CD4-positive, alpha-beta T cell treated with Interleukin-1 beta for 1 hour (primary cell): ENCODE results near the gene SMIM28.

ENCODE experiments used
- DNase-seq, 2 donors: peaks; one replicate each; pipeline ENCODE4 v3.0.0-alpha.2; 2020 to 2022

Gene SMIM28

DNA sequence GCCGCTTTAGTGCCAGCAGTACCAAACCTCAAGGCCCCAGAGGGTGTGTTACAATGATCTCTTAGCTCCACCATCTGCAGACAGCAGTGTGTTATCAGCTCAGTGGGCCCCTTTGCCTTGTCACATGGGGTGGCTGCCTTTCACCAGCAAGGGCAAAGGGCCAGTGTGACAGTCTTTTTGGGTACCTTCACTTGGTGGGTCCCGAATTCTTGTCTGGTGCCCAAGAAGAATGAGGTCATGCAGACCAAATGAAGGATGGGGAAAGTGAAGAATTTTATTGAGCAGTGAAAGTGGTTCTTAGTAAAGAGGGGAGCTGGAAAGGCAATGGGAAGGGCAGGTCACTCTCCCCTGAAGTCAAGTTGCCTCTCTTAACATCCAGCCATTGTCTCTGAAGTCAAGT lies 2.9 kb upstream of the SMIM28 start:
- no peak for DNase-seq

DNA sequence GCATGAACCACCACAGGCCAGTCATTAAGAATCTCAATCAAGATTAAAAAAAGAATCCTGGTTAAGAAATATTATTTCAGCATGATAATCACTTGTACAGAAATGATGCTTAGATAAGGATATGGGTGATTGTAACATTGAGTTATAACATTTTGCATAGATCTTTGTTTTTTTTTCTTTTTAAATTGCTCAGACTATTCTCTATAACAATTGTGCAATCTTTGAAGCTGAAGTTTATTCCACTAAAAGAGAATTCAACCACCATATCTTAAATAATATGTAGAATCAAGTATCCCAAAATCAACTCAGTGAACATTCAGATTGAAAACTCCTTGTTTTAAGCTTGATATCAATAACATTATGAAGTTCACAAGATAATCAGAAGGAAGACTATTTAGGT lies 663 bp upstream of the SMIM28 start:
- no peak for DNase-seq

DNA sequence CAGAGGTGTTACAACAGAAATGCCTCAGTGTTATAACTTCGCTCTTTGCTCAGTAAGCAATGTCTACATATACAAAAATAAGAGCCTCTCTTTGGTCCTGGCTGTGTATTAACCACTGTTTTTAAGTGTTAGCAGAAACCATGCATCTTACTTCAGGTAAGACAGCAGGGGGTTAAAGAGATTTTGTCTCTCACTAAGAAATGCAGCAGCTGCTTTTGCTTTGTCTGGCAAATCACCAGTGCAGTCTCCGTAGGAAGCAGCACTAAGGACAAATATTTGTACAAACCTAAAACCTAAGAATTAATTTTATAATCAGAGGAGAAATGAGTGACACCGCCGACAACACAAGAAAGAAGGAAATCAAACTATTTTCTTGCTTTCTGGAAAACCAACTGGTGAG lies 758 bp downstream of the SMIM28 start:
- no peak for DNase-seq

DNA sequence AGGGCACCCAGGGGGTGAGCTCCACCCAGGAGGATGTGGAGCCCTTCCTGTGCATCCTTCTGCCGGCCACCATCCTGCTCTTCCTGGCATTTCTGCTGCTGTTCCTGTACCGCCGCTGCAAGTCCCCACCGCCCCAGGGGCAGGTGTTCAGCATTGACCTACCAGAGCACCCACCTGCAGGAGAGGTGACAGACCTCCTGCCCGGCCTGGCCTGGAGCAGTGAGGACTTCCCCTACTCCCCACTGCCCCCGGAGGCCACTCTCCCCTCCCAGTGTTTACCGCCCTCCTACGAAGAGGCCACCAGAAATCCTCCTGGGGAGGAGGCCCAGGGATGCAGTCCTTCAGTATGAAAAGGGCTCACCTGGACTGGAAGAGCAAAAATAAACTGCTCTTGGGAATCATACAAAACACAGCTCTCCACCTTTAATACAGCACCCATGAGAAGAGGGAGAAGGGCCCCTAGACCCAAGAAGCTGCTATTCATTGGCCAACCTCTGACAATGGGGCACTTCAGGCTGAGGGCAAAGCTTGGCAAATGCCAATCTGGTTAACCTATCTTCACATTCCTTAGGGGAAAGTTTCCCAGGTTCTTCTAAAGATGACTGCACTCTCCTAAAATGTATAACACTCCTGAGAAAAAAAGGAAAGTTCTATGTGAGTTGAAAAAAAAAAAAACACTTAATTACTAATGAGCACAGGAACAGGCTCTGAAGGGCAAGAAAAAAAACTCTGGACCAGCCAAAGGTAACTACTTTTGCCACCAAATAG lies 5.0 kb downstream of the SMIM28 start:
- DNase-seq, result no peak

DNA sequence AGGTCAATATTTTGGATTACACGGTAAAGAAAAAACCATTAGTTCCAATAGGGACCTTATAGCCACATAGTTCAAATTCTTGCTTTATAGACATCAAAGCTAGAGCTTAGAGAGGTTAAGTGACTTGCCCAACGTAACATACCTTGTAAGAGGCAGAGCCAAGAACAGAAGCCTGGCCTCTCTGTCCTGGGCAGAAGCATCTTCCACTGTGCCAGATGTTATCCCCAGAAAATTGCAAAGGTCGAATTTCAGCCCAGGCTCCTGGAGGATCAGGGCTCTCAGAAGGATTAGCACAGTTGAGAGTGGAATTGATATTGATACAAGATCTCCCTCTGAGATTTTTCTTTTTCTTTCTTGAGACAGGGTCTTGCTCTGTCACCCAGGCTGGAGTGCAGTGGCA lies 6.1 kb downstream of the SMIM28 start:
- no peak for DNase-seq

DNA sequence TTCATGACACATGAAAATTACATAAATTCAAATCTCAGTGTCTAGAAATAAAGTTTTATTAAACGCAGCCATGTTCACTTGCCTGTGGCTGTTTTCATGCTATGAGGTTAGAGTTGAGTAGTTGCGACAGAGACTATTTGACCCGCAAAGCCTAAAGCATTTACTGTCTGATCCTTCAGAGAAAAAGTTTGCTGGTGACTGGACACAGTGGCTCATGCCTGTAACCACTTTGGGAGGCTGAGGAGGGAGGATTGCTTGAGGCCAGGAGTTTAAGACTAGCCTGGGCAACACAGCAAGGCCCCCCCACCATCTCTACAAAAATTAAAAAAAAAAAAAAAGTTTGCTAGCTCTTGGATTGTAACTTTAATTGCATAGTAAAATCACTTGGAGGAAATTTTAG lies 9.2 kb downstream of the SMIM28 start:
- DNase-seq, result no peak

DNA sequence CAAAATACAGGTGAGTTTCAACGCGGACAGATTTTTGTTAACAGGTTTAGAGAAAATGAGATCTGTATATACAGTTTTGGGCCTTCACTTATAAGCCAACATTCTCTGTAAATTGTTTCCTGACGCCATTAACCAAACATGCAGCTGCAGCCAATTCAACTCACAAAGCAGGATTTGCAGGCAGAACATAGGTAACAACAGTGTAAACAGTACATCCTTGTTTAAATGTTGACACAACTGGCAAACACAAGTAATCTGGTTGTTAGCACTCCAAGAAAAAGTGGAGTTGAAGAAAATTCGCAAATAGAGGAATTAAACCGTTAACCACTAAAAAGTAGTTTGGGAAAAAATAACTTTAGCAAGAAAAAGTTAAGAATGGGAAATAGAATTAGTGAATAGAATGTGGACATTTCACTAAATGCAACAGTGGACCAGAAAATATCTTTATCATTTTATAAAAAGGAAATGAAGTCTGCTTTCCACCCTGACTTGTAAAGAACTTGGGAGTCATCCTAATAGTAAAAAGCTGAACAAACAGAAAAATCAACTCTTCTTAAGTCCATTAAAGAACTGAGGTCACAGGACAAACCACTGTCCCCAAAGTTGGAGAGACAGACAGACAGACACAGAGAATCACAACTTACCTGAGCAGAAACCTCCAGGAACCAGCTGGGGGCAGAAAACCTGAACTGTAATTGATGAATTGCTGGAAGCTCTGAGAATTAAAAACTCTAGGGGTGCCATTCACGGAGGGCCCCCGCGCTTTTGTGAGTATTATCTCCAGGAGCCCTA lies 10.1 kb downstream of the SMIM28 start:
- DNase-seq, result no peak

DNA sequence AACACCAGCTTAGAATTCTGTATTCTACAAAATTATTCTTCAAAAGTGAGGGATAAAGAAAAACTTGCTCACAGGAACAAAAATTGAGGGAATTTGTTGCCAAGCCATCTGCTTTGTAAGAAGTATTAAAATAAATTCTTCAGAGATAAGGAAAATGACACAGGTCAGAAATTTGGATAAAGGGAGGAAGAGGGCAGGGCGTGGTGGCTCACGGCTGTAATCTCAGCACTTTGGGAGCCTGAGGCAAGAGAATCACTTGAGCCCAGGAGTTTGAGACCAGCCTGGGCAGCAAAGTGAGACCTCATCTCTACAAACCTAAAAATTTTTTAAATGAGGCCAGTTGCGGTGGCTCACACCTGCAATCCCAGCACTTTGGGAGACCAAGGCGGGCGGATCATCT lies 11.8 kb downstream of the SMIM28 start:
- no peak for DNase-seq

DNA sequence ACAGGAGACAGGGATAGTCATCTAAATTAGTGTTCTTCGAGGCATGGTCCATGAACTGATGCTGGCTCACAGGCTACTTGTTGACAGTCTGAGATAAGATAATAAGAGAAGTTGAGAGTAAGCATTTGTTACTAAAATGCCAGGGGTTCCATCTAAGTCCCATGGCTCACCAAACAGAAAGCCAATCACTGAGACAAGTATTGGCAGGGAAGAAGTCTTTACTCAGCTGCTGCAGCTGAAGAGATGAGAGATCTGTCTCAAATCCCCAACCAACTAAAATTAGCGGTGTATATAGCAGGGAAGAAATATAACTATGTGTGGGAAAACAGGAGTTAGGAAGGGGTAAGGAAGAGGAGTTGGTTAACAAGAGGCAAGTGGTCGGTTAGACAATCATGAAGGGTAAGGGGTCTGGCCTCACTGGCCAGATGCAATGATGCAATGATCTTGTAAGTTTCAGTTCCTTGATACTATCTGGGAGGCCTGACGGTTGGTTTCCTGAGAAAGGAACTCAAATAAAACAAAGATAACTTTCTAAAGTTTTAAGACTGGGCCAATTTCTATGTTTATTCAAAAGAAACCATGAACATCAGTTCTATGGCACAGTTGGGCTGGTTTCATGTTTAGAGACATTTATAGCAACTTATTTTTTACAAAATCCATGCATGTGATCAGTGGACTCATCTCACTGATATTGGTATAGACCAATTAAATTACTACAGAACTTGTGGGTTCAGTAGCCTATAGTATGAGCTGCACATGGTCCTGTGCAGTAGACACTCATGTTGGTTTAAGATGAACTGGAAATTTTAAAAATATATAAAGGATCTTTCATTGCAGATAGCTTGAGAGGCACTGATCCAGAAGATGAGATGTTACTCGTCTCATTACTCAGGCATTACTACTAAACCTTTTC lies 16.4 kb downstream of the SMIM28 start:
- no peak for DNase-seq

DNA sequence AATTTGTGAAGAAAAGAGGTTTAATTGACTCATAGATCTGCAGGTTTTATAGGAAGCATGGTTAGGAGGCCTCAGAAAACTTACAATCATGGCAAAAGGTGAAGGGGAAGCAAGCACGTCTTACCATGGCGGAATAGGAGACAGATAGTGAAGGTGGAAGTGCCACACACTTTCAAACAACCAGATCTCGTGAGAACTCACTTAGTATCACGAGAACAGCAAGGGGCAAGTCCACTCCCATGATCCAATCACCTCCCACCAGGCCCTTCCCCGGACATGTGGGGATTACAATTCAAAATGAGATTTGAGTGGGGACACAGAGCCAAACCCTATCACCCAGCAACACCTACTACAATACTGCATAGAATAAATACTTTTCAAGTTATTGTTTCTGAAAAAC lies 19.0 kb downstream of the SMIM28 start:
- no peak for DNase-seq

DNA sequence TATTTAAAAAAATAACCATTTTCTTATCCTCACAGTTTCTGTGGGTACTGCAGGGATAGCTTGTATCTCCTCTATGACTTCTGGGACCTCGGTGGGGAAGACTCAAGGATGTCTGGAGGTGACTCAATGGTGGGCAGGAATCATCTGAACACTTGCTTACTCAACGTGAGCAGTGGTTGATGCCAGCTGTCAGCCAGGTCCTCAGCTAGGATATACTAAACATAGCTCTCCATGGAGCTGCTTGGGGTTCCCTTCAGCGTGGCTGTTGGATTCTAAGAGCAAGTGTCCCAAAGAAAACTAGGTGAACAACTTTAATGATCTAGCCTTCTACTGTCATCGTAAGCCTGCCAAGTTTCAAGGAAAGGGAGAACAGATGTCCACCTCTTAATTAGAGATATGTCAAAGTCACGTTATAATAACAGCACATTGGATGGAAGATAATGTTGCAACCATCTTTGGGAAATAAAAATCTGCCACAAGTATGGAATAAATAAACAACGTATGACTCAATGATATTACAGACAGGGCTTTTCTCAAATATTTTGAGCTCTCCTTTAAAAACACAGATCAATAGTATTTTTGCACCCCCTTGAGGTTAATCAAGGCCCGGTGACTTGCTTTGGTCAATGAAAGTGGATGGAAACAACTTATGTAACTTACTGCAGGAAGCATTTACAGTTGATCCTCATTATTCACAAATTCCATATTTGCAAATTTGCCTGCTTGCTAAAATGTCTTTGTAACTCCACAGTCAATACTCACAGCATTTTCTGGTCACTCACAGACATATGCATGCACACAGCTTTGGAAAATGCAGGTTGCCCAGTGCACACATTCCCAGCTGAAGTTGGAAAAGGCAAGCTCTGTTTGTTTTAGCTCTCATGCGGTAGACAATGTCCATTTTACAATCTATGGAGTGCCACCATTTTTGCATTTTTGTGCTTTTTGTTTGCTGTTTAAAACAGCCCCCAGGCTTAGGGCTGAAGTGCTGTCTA lies 19.7 kb downstream of the SMIM28 start:
- no peak for DNase-seq

DNA sequence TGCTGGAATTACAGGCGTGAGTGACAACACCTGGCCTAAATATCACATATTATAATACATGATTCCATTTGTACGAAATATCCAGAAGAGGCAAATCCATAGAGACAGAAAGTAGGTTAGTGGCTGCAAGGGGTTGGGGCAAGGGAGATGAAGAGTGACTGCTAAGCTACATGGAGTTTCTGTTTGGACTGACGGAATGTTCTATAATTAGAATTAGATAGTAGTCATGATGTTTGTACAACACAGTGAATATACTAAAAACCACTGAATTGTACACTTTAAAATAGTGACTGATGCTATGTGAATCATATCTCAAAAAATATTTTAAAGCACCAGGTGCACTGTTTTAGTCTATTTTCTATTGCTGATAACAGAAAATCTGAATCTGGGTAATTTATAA lies 22.6 kb downstream of the SMIM28 start:
- no peak for DNase-seq

DNA sequence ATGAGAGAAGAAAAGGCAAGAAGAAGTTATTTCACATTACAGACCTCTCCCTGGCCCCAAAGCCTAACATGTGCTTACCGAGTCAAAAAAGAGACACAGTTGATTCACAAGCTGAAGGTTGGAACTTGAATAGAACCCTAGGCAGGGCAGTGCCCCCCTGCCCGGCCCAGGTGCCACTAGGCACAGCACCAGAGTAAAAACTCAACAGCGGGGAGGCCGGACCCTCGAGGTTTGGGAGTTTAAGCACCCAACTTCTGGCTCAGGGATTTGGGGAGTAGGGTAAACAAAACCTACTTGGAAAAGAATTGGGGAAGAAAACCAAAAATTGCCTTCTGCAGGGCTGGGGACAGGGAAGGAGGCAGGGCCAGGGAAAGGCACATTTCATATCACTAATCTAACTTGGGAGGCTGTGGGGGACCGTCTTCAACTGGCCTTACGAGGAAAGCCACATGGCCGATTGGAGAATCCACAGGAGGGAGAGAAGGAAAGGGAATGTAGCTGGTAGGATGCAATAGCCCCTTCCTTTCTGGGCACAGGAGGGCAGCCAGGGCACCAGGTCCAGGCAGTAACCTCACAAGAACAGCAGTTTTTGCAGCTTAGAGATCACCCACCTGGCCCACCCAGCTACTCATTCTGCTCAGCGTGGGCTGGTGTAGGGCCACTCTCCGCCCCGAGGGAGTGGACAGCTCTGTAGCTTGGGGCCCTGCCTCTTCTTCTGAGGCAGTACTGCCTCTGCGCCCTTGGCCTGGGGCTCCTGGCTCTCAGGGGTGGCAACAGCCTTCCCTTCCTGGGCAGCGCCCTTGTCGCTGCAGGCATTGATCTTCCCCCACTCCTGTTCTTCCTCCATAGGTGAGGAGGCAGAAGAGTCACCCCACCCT lies 24.5 kb downstream of the SMIM28 start:
- no peak for DNase-seq

DNA sequence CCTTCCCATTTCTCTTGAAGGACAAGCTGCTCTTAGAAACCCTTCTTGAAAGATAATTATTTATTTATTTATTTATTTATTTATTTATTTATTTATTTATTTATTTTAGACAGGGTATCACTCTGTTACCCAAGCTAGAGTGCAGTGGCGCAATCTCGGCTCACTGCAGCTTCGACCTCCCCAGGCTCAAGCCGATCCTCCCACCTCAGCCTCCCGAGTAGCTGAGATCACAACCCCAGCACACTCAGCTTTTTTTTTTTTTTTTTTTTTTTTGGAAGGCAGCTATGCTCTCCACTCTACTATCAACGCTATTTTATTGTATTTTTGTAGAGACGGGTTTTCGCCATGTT lies 25.1 kb downstream of the SMIM28 start:
- no peak for DNase-seq

DNA sequence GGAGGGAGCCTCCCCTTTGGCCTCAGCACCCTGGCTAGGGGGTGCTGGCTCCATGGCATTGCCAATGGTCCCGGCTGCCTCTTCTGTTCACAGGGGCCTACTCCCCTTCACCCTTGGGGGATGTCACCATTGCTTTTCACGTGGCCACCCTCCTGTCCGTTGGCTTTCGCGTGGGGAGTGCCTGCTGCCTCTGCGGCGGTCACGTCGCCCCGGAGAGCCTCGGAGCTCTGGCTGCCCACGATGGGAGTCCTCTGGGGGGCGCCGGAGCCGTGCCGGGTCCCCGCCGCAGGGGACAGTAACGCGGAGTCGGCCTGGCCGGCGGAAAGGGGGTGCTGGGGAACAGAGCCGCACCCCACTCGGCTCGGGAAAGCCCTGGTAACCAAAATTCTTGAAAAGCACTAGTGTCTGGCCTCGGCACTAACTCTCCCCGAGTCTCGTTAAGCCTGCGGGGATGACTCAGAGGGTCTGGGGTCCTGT lies 25.7 kb downstream of the SMIM28 start:
- peak; percentile 28 to 32 for DNase-seq

DNA sequence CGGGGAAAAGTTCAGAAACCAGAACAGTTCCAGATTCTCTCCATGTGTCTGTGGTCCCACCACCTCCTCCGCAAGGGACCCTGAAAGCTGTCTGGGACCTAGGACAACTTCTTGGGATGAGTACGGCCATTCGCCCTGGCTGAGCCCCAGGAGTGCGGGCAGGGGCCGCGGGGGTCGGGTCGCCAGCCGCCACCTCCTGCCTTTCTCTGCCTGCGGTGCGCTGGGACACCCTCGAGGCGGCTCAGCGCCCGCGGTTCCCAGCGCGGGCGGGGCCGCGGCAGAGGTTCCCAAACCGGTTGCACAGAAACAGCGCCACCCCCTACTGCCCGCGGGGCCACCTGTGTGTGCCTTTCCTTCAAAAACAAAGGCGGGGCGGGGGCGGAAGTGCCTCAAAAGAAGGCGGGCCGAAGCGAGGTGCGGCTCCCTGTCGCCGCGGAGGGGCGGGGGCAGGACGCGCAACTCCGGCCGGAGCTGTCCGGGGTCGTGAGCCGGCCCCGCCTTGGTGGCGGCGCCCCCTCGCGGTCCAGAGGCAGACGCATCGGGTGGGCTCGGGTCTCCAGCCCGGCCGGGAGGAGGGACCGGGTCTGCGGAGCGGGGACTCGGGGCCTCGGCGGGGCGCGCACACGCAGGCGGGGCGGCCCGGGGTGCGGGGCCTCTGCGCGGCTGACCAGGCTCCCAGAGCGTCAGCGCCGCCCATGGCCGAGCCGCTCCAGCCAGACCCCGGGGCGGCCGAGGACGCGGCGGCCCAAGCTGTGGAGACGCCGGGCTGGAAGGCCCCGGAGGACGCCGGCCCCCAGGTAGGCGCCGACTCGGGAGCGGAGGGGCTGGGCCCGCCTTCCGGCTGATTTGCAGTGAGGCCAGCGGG lies 26.3 kb downstream of the SMIM28 start, which contains the start of gene HEBP2:
Gene HEBP2, plus strand, starts transcription at position 423 of the 865 bp plus-strand sequence. Its CDS starts 273 bp downstream, at position 696.
- peak; percentile 92 to 93 for DNase-seq

DNA sequence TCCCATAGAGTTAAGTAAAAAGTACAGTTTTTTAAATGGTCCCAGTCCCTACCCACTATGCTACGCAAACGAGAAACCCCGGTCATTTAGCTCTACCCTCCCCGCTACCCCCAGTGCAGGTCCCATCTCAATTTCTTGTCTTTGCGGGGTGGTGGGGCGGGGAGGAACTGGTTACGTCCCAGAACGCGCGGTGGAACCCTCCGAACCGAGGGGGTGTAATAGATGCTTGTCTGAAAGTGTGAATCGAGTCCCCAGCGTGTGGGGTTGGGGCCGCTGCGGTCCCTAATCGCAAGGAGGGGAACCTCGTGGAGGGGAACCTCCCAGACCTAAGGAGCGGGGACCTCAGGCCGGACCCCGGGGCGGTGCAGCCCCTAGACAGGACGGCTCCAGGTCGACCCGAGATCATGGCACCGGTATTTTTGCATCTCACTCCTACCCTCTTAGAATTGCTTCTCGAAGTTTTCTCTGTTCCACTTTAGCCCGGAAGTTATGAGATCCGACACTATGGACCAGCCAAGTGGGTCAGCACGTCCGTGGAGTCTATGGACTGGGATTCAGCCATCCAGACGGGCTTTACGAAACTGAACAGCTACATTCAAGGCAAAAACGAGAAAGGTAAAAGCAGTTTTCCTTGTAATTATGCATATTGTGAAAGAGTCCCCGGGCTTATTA lies 27.1 kb downstream of the SMIM28 start:
- peak in 1 of 2 donors; percentile 18 for DNase-seq

DNA sequence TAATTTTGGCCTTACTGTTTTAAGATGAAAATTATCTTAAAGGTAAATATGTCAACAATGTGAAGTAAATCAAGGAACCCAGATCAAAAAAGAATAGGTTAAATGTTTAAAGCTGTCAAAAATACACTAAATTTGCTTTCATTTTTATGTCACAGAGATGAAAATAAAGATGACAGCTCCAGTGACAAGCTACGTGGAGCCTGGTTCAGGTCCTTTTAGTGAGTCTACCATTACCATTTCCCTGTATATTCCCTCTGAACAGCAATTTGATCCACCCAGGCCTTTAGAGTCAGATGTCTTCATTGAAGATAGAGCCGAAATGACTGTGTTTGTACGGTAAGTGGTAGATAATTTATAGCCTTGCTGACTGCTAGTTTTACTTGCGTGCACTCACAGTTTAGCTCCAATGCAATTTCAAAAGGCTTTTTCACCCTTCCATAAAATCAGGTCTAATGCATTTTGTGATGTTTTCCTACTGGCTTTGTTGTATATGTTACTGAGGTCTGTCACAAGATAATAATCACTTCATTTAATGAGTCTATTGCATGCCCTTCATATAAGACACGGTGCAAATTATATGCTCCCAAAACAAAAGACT lies 28.2 kb downstream of the SMIM28 start:
- no peak for DNase-seq

DNA sequence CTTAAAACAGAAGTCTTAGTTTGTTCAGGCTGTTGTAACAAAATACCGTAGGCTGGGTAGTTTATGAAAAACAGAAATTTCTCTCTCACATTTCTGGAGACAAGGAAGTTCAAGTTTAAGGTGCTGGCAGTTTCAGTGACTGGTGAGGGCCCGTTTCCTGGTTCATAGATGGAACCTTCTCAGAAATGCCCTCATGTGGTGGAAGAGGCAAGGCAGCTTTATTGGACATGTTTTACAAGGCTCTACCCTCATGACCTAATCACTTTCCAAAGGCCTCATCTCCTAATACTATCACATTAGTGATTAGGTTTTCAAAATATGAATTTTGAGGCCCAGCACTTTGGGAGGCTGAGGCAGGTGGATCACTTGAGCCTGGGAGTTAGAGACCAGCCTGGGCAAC lies 28.7 kb downstream of the SMIM28 start:
- peak in 1 of 2 donors; percentile 3 for DNase-seq
